GM18867 (cell line): ENCODE data around the gene CAMK2D.

Experiments
- ATAC-seq: cut with Tn5 transposase; IDR thresholded peaks from one replicate; pipeline ENCODE4 v1.9.1; 2021; ENCODE audit warnings: mild to moderate bottlenecking, moderate library complexity; ENCODE audit not compliant: unreplicated experiment

The CAMK2D gene

DNA sequence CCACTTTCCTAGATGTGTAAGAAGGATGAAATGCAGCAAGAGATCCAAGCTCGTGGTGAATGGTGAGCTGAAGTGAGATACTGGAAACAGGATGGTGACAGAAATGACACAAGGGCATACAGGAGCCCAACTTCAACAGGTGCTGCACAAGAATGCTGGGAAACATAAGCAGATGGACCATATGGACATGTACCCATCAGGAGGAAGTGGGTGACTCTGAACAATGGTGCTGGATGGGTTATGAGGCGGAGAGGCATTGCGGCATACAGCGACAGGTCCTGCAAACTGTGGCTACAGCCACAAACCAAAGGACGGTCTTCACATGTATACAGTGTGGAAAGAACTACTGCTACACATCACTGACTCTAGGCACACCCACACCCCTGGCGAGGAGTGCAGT lies 265.7 kb downstream of the CAMK2D start:
- ATAC-seq: no peak

- no peak for ATAC-seq
Observed at GRCh38 chr4:113483131-113483530, 278.4 kb downstream of the CAMK2D start.

DNA sequence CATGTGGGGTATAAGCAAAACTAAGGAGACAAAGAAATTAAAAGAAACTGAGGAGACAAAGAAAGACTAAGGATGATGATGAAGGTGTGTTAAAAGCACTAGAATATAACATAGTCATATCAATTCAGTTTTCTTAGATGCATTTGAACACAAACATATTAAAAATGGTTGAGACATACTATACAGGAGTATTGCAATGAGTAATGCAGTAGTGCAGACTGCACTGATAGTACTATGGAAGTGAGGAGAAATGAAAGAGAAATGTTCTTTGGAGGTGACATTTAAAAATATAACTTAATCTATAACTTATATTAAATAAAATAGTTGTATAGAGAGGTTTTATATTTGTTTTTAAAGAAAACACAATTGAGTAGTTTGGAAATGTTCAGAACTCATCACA lies 279.2 kb downstream of the CAMK2D start:
- no peak for ATAC-seq

DNA sequence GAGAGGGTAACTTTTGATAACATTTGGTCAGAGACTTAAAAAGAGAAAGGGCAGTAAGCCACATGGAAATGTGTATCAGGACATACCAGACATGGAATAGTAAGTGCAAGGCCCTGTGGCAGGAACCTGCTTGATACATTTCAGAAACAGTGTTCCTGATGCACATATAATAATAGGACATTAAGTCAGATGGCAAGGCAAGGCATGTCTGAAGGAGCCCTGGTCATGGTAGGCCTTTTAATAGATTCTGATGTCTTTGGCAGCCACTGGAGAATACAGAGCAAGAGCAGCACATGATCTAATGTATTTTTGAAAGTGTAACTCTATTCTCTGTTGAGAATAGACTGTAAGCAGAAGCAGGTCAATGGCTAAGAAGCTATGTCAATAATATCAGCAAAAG lies 279.7 kb downstream of the CAMK2D start:
- ATAC-seq: no peak

DNA sequence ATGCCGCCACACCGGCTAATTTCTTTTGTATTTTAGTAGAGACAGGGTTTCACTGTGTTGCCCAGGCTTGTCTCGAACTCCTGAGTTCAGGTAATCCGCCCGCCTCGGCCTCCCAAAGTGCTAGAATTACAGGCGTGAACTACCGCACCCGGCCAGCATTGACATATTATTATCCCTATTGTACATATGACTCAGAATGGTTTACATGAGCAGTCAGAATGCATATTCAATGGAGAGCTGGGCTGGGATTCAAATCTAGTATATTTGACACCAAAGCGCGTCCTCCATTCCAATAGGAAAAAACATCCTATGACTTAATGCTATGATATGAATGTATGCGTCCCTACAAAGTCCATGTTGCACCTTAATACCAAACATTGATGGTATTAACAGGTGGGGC lies 281.4 kb downstream of the CAMK2D start:
- no peak for ATAC-seq

GRCh38 chr4:113478032-113478431 lies 283.5 kb downstream of the CAMK2D start:
- no peak for ATAC-seq

DNA sequence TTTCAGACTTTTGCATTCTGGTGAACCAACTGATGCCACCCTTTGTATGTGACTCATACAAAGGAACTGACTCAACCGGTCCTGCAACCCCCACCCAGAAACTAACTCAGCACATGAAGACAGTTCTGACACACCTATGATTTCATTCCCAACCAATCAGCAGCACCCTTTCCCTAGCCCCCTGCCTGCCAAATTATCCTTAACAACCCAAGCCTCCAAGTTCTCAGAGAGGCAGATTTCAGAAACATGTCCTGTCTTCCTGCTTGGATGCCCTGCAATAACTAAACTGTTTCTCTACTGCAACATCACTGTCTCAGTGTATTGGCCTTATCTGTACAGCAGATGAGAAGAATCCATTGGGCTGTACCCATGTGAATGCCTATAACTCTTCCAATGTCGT lies 284.7 kb downstream of the CAMK2D start:
- no peak for ATAC-seq

- no peak for ATAC-seq
Observed at GRCh38 chr4:113474017-113474416, 287.5 kb downstream of the CAMK2D start.

- ATAC-seq: no peak
Observed at GRCh38 chr4:113472864-113473263, 288.7 kb downstream of the CAMK2D start.

GRCh38 chr4:113471146-113471860 lies 290.2 kb downstream of the CAMK2D start:
- ATAC-seq: no peak

- no peak for ATAC-seq
Observed at GRCh38 chr4:113469926-113470325, 291.6 kb downstream of the CAMK2D start.

DNA sequence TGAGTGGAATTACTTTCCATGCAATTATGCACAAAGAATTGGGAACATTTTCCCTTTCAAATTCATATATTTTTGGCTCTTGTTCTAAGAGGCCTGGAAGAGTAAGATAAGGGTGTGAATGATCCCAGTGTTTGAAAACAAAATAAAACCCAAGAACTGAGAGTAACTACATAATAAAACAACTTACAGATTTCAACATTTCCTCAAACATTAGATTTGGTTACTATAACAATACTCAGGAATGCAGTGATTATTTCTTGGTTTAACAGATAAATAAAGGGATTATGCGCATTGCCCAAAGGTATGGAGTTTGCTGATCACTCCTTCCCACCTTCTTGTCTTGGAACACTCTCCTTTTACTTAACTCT lies 292.5 kb downstream of the CAMK2D start:
- ATAC-seq: no peak

- ATAC-seq: no peak
Observed at GRCh38 chr4:113468165-113469022, 293.1 kb downstream of the CAMK2D start.

DNA sequence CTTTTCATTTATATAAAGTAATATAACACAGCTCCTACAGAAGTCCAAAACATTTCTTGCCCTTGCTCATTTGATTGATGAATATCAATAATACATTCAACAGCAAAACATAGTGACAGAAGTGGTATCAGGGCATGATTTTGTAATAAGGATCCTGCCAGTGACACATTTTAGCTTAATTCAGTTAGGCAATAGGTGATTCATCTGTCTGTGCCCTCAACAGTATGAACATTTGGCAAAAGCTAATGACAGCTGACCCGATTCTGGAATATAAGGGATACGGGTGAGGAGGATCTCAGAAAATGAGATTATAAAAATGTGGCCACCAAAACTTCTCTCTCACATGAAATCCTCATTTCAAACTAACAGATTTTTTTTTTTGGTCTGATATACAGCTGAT lies 294.0 kb downstream of the CAMK2D start:
- ATAC-seq: no peak

GRCh38 chr4:113462286-113462685 lies 299.3 kb downstream of the CAMK2D start:
- no peak for ATAC-seq

GRCh38 chr4:113461281-113461680 lies 300.3 kb downstream of the CAMK2D start:
- ATAC-seq: no peak

DNA sequence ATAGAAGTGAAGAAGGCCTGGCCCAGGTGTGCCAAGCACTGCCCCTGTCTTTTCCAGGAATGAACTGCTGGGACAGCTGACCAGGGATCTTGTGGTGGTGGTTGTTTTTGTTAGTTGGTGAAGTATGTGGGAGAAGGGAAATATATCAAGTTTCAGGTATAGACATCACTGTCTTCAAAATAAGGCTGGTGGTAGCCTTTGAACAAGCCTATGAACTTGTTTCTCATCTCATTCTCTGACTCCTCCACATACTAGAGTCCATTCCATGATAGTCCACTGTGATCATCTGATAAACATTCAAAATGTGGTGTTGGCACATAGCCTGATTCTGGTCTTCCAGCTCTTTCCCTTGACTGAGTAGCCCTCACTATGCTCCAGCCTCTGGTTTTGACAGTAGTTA lies 303.7 kb downstream of the CAMK2D start:
- ATAC-seq: no peak

- ATAC-seq: no peak
Observed at GRCh38 chr4:113457121-113457520, 304.4 kb downstream of the CAMK2D start.

GRCh38 chr4:113455061-113455460 lies 306.5 kb downstream of the CAMK2D start:
- ATAC-seq: no peak

DNA sequence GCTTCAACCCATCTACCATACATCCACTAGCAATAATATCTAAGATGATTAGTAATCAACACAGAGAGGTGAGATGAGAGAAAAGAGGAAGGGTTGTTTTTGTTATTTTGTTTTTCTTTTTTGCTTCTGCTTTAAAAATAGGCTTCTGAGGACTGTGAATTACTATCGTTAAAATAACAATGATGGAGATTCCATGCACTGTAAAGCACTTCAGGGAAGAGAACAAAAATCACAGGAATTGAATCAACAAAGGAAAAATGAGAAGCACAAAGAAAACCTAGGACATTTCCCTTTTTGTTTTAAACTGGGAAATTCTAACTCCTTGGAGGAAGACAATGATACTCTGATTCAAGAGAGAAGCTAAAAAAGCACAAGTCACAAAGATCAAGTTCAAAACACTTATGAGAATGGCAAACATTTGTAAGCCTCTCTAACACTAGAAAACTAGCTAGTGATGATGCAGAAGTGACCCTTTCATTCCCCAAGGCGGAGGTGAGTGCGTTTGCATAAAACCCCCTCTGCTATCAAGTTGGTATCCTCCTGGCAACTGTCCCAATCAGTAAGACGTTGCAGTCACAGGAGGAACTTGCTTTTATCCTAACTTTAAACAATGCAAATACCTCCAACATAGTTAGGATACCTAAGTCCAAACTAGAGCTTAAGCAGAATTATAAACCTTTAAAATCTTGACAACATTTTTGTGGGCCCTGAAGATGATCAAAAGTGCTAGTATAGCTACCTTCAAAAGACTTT lies 308.5 kb downstream of the CAMK2D start:
- no peak for ATAC-seq

DNA sequence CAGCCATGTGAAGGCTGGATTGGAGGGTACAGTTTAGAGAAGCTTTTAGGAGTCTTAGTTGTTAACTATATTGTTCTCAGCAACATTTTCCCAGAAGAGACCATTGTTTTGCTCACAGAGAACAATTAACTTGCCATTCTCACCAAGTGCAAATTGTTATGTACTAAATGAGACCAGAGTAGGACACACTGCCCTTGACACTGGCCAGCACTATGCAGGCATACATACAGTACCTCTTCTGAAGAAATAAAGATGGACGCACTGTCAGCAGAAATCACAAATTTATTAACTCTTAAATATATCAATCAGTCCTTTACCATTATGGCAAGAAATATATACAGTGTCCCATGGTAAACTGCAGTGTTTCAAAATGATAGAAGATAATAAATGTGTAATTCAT lies 309.4 kb downstream of the CAMK2D start:
- ATAC-seq: no peak
